Measurements from ENCODE around the gene SMG5. TPM values are rescaled to one million over a fixed set of nuclear protein-coding genes. Genes with fewer than 3 reads are reported as not detected.

The SMG5 gene
- total RNA-seq, 4 donors from 2014 or later, result 57.2 to 89.0 (median 76.1) TPM

- H3K9me3 ChIP-seq, result no peaks in the 10 kb centered on the region
- H3K36me3 ChIP-seq, result peaks cover 7 to 10% of the 10 kb centered on the region in 2 donors
- intact Hi-C loops (cut with DNase I), result no loop called here
- 0 to 1% methylated on average over 44 to 54 of the region's 61 CpGs for WGBS, 2 donors
- DNase-seq, result peak; percentile 98 to 99
- peak within 1 kb of the TSS; percentile 7 to 91 (median 45) for H3K4me3 ChIP-seq (replicated peaks in 1 of 3)
- TF ChIP-seq CTCF (IDR thresholded peaks at IDR 0.05), result no peak
- peak in 1 of 2 donors; percentile 79 for TF ChIP-seq POLR2A (IDR thresholded peaks at IDR 0.05)
- H3K27ac ChIP-seq, result peak within 1 kb of the TSS; percentile 89 to 92 (median 91)
- peaks cover 11 to 25% of the 10 kb centered on the region in 2 donors for H3K4me1 ChIP-seq
- H3K27me3 ChIP-seq, result no peaks in the 10 kb centered on the region
These were observed 69.6 kb downstream of the SMG5 start, which contains the start of gene PMF1 for GRCh38 chr1:156212833-156213643. Gene PMF1 (plus strand): TSS chr1:156213007. CDS start chr1:156213016, 9 bp downstream.

- 80 to 83% methylated on average over 9 of the region's 9 CpGs for WGBS, 2 donors
- Histone ChIP-seq H3K36me3 (peaks cover 11 to 13% of the 10 kb centered on the region in 2 donors), H3K4me1 (peaks cover 11 to 16% of the 10 kb centered on the region in 2 donors), H3K4me3 (replicated peaks in 1 of 3) (peak overlapping the region in 1 of 3 donors; percentile 45), H3K27ac (peak overlapping the region; percentile 89 to 92 (median 91)), H3K27me3 (no peaks in the 10 kb centered on the region), H3K9me3 (no peaks in the 10 kb centered on the region)
- intact Hi-C loops (cut with DNase I), result no loop called here
- no peak for DNase-seq
- TF ChIP-seq CTCF (IDR thresholded peaks at IDR 0.05) (no peak), POLR2A (IDR thresholded peaks at IDR 0.05) (no peak)
These were observed 70.5 kb downstream of the SMG5 start for GRCh38 chr1:156212130-156212529.

GRCh38 chr1:156211243-156211642, 71.4 kb downstream of the SMG5 start:
- no peak overlapping the region for H3K4me3 ChIP-seq (replicated peaks in 1 of 3)
- DNase-seq, result no peak
- no peak overlapping the region for H3K27ac ChIP-seq
- intact Hi-C loops (cut with DNase I), result no loop called here
- H3K9me3 ChIP-seq, result no peaks in the 10 kb centered on the region
- TF ChIP-seq CTCF (IDR thresholded peaks at IDR 0.05) (no peak), POLR2A (IDR thresholded peaks at IDR 0.05) (no peak)
- WGBS, 2 donors, result 94 to 96% methylated on average over 3 of the region's 3 CpGs
- H3K27me3 ChIP-seq, result no peaks in the 10 kb centered on the region
- H3K4me1 ChIP-seq, result peaks cover 11 to 15% of the 10 kb centered on the region in 2 donors
- peaks cover 11 to 13% of the 10 kb centered on the region in 2 donors for H3K36me3 ChIP-seq

GRCh38 chr1:156204686-156205085, 77.9 kb downstream of the SMG5 start:
- H3K36me3 ChIP-seq, result peaks cover 14 to 19% of the 10 kb centered on the region in 2 donors
- H3K4me1 ChIP-seq, result peaks cover 0 to 4% of the 10 kb centered on the region in 2 donors
- TF ChIP-seq CTCF (IDR thresholded peaks at IDR 0.05) (no peak), POLR2A (IDR thresholded peaks at IDR 0.05) (no peak)
- intact Hi-C loops (cut with DNase I), result no loop called here
- DNase-seq, result no peak
- 90 to 93% methylated on average over 3 of the region's 3 CpGs for WGBS, 2 donors
- H3K9me3 ChIP-seq, result no peaks in the 10 kb centered on the region
- no peak overlapping the region for H3K4me3 ChIP-seq (replicated peaks in 1 of 3)
- no peaks in the 10 kb centered on the region for H3K27me3 ChIP-seq
- no peak overlapping the region for H3K27ac ChIP-seq

- Histone ChIP-seq H3K9me3 (no peaks in the 10 kb centered on the region), H3K36me3 (peaks cover 15 to 21% of the 10 kb centered on the region in 2 donors), H3K4me1 (peaks cover 0 to 4% of the 10 kb centered on the region in 2 donors), H3K4me3 (replicated peaks in 1 of 3) (no peak overlapping the region), H3K27ac (no peak overlapping the region), H3K27me3 (no peaks in the 10 kb centered on the region)
- DNase-seq, result no peak
- no peak for TF ChIP-seq CTCF (IDR thresholded peaks at IDR 0.05)
- no peak for TF ChIP-seq POLR2A (IDR thresholded peaks at IDR 0.05)
- intact Hi-C loops (cut with DNase I), result no loop called here
These were observed 79.3 kb downstream of the SMG5 start for GRCh38 chr1:156203331-156203730.

Data from thyroid gland (tissue), 4 donors.